ENCODE measurements around the gene ZNRF3. TPM values are rescaled to one million over a fixed set of nuclear protein-coding genes. Genes with fewer than 3 reads are reported as not detected.

The ZNRF3 gene
- total RNA-seq, 1 donor from 2014 or later: 7.9 TPM

DNA sequence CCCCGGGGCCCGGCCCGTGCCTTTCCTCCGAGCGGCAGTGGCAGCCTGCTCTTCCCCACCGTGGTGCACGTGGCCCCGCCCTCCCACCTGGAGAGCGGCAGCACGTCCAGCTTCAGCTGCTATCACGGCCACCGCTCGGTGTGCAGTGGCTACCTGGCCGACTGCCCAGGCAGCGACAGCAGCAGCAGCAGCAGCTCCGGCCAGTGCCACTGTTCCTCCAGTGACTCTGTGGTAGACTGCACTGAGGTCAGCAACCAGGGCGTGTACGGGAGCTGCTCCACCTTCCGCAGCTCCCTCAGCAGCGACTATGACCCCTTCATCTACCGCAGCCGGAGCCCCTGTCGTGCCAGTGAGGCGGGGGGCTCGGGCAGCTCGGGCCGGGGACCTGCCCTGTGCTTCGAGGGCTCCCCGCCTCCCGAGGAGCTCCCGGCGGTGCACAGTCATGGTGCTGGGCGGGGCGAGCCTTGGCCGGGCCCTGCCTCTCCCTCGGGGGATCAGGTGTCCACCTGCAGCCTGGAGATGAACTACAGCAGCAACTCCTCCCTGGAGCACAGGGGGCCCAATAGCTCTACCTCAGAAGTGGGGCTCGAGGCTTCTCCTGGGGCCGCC is 166.4 kb downstream of the ZNRF3 start:
- no peak for DNase-seq (ENCODE audit: extremely low spot score in 2 of 2)
- intact Hi-C loops (cut with DNase I): no loop called here
- peaks cover 3% of the 10 kb centered on the region for H3K4me1 ChIP-seq
- H3K9me3 ChIP-seq: no peaks in the 10 kb centered on the region
- peaks cover 0 to 37% of the 10 kb centered on the region in 2 donors for H3K36me3 ChIP-seq
- TF ChIP-seq POLR2A (IDR thresholded peaks at IDR 0.05): no peak
- TF ChIP-seq, protein P1, sequence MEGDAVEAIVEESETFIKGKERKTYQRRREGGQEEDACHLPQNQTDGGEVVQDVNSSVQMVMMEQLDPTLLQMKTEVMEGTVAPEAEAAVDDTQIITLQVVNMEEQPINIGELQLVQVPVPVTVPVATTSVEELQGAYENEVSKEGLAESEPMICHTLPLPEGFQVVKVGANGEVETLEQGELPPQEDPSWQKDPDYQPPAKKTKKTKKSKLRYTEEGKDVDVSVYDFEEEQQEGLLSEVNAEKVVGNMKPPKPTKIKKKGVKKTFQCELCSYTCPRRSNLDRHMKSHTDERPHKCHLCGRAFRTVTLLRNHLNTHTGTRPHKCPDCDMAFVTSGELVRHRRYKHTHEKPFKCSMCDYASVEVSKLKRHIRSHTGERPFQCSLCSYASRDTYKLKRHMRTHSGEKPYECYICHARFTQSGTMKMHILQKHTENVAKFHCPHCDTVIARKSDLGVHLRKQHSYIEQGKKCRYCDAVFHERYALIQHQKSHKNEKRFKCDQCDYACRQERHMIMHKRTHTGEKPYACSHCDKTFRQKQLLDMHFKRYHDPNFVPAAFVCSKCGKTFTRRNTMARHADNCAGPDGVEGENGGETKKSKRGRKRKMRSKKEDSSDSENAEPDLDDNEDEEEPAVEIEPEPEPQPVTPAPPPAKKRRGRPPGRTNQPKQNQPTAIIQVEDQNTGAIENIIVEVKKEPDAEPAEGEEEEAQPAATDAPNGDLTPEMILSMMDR (IDR thresholded peaks at IDR 0.05): no peak
- no peak for TF ChIP-seq POLR2AphosphoS5 (IDR thresholded peaks at IDR 0.05; ENCODE audit: insufficient read depth in 1 of 2, low read depth in 1 of 2)
- H3K27ac ChIP-seq: no peak overlapping the region
- no peak overlapping the region for H3K4me3 ChIP-seq
- H3K27me3 ChIP-seq: no peaks in the 10 kb centered on the region

DNA sequence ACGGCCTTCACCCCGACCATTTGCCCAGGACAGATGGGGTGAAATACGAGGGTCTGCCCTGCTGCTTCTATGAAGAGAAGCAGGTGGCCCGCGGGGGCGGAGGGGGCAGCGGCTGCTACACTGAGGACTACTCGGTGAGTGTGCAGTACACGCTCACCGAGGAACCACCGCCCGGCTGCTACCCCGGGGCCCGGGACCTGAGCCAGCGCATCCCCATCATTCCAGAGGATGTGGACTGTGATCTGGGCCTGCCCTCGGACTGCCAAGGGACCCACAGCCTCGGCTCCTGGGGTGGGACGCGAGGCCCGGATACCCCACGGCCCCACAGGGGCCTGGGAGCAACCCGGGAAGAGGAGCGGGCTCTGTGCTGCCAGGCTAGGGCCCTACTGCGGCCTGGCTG is 167.1 kb downstream of the ZNRF3 start:
- Histone ChIP-seq H3K27ac (no peak overlapping the region), H3K9me3 (no peaks in the 10 kb centered on the region), H3K4me1 (no peaks in the 10 kb centered on the region), H3K36me3 (peaks cover 0 to 37% of the 10 kb centered on the region in 2 donors), H3K4me3 (no peak overlapping the region), H3K27me3 (no peaks in the 10 kb centered on the region)
- no peak for TF ChIP-seq POLR2A (IDR thresholded peaks at IDR 0.05)
- no peak for TF ChIP-seq POLR2AphosphoS5 (IDR thresholded peaks at IDR 0.05; ENCODE audit: insufficient read depth in 1 of 2, low read depth in 1 of 2)
- TF ChIP-seq, protein P1 (IDR thresholded peaks at IDR 0.05): no peak
- DNase-seq (ENCODE audit: extremely low spot score in 2 of 2): no peak
- intact Hi-C loops (cut with DNase I): no loop called here

DNA sequence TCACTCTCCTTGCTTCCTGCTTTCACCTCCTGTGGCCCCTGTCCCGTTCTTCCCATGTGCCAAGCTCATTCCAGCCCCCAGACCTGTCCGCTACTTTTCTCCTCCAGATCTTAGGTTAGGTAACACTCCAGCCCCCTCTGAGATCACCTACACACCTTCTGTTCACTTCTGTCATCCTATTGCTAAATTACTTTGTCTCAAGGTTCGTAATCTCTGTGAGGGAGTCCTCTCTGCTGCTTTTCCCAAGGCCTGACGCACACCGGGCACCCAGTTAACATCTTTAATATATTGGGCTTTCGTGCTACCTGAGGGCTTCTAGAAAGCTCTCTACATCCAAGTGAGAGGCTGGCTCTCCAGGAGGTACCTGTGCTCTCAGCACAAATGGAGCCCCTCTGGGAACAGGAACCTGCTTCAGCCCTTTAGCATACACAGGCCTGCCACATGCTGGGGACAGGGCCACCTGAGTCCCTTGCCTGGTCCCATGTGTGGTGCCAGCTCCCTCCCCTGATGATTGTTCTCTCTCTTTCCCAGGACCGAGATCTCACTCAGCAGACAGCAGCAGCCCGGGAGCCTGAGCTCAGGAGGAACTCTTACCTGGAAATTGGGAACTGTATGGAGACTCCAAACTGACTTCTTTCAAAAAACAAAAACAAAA is 169.8 kb downstream of the ZNRF3 start:
- no peak overlapping the region for H3K27ac ChIP-seq
- no peak for DNase-seq (ENCODE audit: extremely low spot score in 2 of 2)
- no peaks in the 10 kb centered on the region for H3K9me3 ChIP-seq
- intact Hi-C loops (cut with DNase I): no loop called here
- H3K27me3 ChIP-seq: no peaks in the 10 kb centered on the region
- H3K36me3 ChIP-seq: peaks cover 0 to 25% of the 10 kb centered on the region in 2 donors
- no peaks in the 10 kb centered on the region for H3K4me1 ChIP-seq
- TF ChIP-seq, protein P1 (IDR thresholded peaks at IDR 0.05): no peak
- TF ChIP-seq POLR2AphosphoS5 (IDR thresholded peaks at IDR 0.05; ENCODE audit: insufficient read depth in 1 of 2, low read depth in 1 of 2): no peak
- TF ChIP-seq POLR2A (IDR thresholded peaks at IDR 0.05): no peak
- no peak overlapping the region for H3K4me3 ChIP-seq

DNA sequence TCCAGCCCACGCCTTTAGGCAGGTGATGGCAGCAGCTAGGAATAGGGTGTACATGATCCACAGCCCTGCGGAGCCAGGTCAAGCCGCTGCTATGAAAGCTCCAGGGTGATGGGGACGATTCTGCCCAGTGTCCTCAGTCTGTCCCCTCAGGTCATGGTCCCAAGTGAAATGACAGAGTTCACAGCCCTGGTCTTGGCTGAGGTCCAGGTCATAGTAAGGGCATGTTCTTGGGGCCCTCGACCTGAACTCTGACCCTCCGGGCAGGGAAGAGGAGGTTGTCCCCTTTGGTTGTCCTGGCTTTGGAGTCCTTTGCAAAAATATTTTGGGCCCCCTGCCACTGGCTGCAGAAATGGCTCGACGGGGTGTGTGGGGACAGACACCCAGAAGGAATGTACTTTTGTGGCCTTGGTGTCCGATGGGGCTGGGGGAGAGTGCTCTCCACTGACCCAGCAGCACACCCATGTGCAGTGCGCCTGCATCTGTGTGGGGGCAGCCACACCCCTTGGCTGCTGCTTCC is 170.9 kb downstream of the ZNRF3 start:
- H3K27me3 ChIP-seq: no peaks in the 10 kb centered on the region
- intact Hi-C loops (cut with DNase I): no loop called here
- H3K36me3 ChIP-seq: peaks cover 0 to 13% of the 10 kb centered on the region in 2 donors
- H3K27ac ChIP-seq: no peak overlapping the region
- H3K9me3 ChIP-seq: no peaks in the 10 kb centered on the region
- H3K4me1 ChIP-seq: no peaks in the 10 kb centered on the region
- no peak overlapping the region for H3K4me3 ChIP-seq
- DNase-seq (ENCODE audit: extremely low spot score in 2 of 2): no peak
- no peak for TF ChIP-seq POLR2A (IDR thresholded peaks at IDR 0.05)
- TF ChIP-seq POLR2AphosphoS5 (IDR thresholded peaks at IDR 0.05; ENCODE audit: insufficient read depth in 1 of 2, low read depth in 1 of 2): no peak
- TF ChIP-seq, protein P1 (IDR thresholded peaks at IDR 0.05): no peak
